Activated T-helper 1 cell treated with anti-CD3 and anti-CD28 coated beads, Interleukin-12 subunit alpha, Interleukin-12 subunit beta, Interleukin-2, Interleukin-4 antibody, amounts not matched to agents 30 ng/mL and 10 ng/mL and 1 ng/mL, durations not matched to agents 14 hours and 24 hours and 36 hours (primary cell): ENCODE measurements around the gene FBXL19. TPM values are rescaled to one million over a fixed set of nuclear protein-coding genes. Genes with fewer than 3 reads are reported as not detected.
"Not testable (repeated sequence)": the region's sequence is repeated elsewhere in the genome, so short reads cannot be mapped to it uniquely, and the experiment has no call there.

Experiments used
- DNase-seq: peaks from one replicate; pipeline ENCODE4 v3.0.0; 2021; ENCODE audit warnings: low spot score
- H3K27ac Mint-ChIP-seq: one replicate; pipeline ENCODE4 v1.8.0; 2021; ENCODE audit warnings: mild to moderate bottlenecking, mixed read lengths
- H3K27me3 Mint-ChIP-seq: one replicate; pipeline ENCODE4 v1.8.0; 2022; ENCODE audit warnings: mild to moderate bottlenecking, moderate library complexity, mixed read lengths; ENCODE audit not compliant: insufficient read depth
- H3K36me3 Mint-ChIP-seq: one replicate; pipeline ENCODE4 v1.8.0; 2021; ENCODE audit warnings: low read depth, mixed read lengths
- H3K4me1 Mint-ChIP-seq: one replicate; pipeline ENCODE4 v1.8.0; 2021; ENCODE audit warnings: low read depth, mixed read lengths
- H3K4me3 Mint-ChIP-seq: one replicate; pipeline ENCODE4 v1.8.0; 2021; ENCODE audit warnings: mild to moderate bottlenecking, moderate library complexity, mixed read lengths
- H3K9me3 Mint-ChIP-seq: one replicate; pipeline ENCODE4 v1.8.0; 2021; ENCODE audit warnings: mixed read lengths
- intact Hi-C: fragments of 100-400 bp; cut with micrococcal nuclease; formaldehyde crosslinking; loops from one replicate; pipeline ENCODE4 v1.15.1; 2024
- total RNA-seq: library from RNA; stranded (reverse); gene quantifications from 2 replicates; pipeline ENCODE4 v1.2.3, GENCODE V29; 2022

The FBXL19 gene
- total RNA-seq, 1 donor from 2014 or later = 32.7 TPM

GRCh38 chr16:30889721-30890120 lies 33.7 kb upstream of the FBXL19 start:
- Mint-ChIP-seq H3K27ac (no peak overlapping the region), H3K4me1 (peaks cover 27% of the 10 kb centered on the region), H3K9me3 (no peaks in the 10 kb centered on the region), H3K27me3 (no peaks in the 10 kb centered on the region), H3K4me3 (no peak overlapping the region), H3K36me3 (peaks cover 20% of the 10 kb centered on the region)
- no peak for DNase-seq
- intact Hi-C loops = no loop called here

- H3K4me1 Mint-ChIP-seq = peaks cover 36% of the 10 kb centered on the region
- H3K4me3 Mint-ChIP-seq = peak overlapping the region; percentile 28
- H3K27me3 Mint-ChIP-seq, DNase-seq, intact Hi-C loops, H3K27ac Mint-ChIP-seq, H3K9me3 Mint-ChIP-seq: not testable (repeated sequence)
- H3K36me3 Mint-ChIP-seq = peaks cover 16% of the 10 kb centered on the region
Observed at GRCh38 chr16:30891043-30891823, 32.1 kb upstream of the FBXL19 start.

- Mint-ChIP-seq H3K36me3 (peaks cover 13% of the 10 kb centered on the region), H3K9me3 (no peaks in the 10 kb centered on the region), H3K27ac (peak overlapping the region; percentile 75), H3K4me3 (peak overlapping the region; percentile 92), H3K27me3 (no peaks in the 10 kb centered on the region), H3K4me1 (peaks cover 39% of the 10 kb centered on the region)
- DNase-seq = no peak
- intact Hi-C loops = no loop called here
Observed at GRCh38 chr16:30892670-30893416, 30.5 kb upstream of the FBXL19 start.

DNA sequence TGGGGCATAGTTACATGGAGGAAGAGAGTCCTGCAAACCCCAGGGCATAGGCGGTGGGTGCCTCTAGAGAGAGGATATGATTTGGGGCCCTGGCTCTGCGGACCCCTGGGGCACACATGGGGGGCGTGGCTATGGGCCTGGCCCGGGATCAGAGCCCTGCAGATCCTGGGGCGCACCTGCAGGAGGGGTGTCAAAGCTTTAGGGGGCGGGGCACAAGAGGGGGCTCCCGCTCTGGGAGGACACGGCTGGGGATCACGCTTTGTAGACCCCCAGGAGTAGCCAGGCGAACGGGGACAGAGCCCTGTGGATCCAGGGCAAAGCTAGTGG lies 30.0 kb upstream of the FBXL19 start:
- H3K4me3 Mint-ChIP-seq = peak overlapping the region; percentile 92
- DNase-seq = no peak
- peaks cover 13% of the 10 kb centered on the region for H3K36me3 Mint-ChIP-seq
- H3K27ac Mint-ChIP-seq = peak overlapping the region; percentile 75
- intact Hi-C loops = no loop called here
- peaks cover 39% of the 10 kb centered on the region for H3K4me1 Mint-ChIP-seq
- no peaks in the 10 kb centered on the region for H3K27me3 Mint-ChIP-seq
- H3K9me3 Mint-ChIP-seq = no peaks in the 10 kb centered on the region

DNA sequence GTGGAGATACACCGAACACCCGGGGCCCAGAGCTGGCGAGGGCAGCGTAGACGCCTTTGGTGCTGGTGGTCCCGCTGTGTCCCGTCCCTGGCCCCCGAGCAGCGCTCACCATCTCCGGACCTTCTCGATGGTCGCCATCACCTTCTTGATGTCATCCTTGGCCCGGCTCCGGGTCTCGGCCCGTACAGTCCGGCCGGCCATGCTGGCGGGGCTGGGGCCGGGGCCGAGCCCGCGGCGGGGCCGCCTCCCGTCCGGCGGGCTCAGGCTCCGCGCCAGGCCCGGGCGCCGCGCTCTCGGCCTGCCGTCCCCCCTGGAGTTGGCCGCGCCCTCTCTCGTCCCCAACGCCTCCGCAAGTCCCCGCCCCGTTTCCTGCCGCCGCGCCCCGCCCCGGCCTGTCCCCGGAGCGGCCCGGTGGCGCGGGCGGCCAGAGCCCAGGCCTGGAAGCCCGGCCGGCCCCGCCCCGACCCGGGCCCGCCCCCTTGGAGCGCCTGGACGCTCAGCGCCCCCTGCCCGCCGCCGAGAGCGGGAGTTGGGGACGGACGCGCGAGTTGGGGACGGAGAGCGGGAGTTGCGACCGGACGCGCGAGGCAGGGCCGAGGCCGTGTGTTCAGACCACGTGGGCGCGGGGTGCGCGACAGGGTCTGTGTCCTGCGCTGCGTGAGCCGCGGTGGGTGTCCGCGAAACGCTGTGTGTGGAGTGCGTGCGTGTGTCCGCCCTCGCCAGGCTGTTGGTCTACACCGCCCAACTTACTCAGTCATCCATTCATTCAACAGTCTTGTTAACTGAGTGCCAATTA lies 29.4 kb upstream of the FBXL19 start, which contains the start of gene BCL7C:
BCL7C (minus strand) TSS at position 334 of the 796 bp plus-strand sequence; CDS start at position 201, 133 bp downstream.
- H3K27me3 Mint-ChIP-seq = no peaks in the 10 kb centered on the region
- peak within 1 kb of the TSS; percentile 92 for H3K4me3 Mint-ChIP-seq
- peak; percentile 86 for DNase-seq
- H3K4me1 Mint-ChIP-seq = peaks cover 39% of the 10 kb centered on the region
- peak within 1 kb of the TSS; percentile 78 for H3K27ac Mint-ChIP-seq
- peaks cover 10% of the 10 kb centered on the region for H3K36me3 Mint-ChIP-seq
- H3K9me3 Mint-ChIP-seq = no peaks in the 10 kb centered on the region
- intact Hi-C loops = loop anchor here (1.0 kb wide), 2 partner anchors 8 to 19 kb away; no protein-coding TSS in a partner anchor

DNA sequence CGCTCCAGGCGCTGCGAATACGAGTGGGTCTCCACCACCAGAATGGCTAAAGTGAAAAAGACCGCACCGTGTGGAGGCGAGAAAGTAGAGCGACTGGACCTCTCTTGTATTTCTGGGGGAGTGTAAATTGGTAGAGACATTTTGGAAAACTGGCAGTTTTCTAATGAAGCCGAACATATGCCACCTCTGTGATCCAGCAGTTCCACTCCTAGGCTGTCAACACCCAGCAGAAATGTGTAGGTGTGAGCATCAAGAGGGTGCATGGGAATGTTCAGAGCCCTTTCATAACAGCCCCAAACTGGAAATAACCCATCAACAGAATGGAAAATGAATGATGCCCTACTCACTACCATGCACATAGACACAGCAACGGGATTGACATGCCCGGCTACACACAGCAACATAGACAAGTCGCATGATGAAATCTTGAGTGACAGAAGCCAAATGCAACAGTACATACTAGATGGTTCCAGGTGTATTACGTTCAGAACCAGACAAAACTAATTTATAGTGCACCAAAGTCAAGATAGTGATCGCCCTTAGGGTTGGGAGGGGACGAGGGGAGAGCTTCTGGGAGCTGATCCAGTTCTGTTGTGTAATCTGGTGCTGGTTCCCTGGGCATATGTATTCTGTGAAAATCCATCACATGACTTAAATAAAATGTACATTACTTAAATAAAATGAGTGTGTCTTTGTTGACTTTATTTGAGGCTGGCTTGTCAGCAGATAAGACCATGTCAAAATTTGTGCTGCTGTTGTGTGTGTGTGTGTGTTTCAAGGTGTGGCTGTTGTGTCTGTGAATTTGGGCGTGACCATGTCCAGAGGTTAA lies 28.6 kb upstream of the FBXL19 start:
- DNase-seq = no peak
- peaks cover 39% of the 10 kb centered on the region for H3K4me1 Mint-ChIP-seq
- intact Hi-C loops = loop anchor here (1.0 to 5.0 kb wide), 4 partner anchors 8 to 147 kb away; partner anchors contain the start of genes CFAP119, PHKG2 and RNF40
- peaks cover 8% of the 10 kb centered on the region for H3K36me3 Mint-ChIP-seq
- H3K9me3 Mint-ChIP-seq = no peaks in the 10 kb centered on the region
- peak overlapping the region; percentile 78 for H3K27ac Mint-ChIP-seq
- H3K4me3 Mint-ChIP-seq = peak overlapping the region; percentile 74
- H3K27me3 Mint-ChIP-seq = no peaks in the 10 kb centered on the region

DNA sequence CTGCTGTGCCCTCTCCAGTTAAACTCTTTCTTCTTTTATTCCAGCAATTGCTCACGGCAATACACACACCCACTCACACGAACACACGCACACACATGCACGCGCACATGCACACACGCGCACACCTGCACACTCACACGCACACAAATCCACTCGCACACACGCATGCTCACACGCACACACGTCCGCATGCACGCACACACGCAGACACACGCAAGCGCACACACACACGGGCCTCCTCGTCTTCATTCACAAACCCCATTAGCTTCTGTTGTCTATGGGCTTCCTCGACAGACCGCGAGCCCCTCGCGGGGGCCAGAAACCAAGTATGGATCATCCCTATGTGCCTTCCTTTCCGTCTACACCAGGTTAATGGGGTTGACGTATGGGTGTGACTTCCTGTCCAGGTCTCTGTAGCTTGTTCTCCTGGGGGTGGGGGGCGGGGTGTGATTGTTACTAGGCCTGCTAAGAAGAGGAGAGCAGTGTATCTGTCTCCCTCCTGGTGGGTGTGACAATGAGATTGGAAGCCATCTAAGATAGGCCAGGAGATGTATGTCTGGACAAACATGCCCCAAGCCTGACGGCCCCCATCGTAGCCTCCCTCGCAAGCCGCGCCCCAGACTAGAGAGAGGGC lies 27.6 kb upstream of the FBXL19 start:
- H3K4me3 Mint-ChIP-seq = peak overlapping the region; percentile 3
- peaks cover 6% of the 10 kb centered on the region for H3K36me3 Mint-ChIP-seq
- H3K27ac Mint-ChIP-seq = peak overlapping the region; percentile 5

GRCh38 chr16:30896261-30896888 lies 27.0 kb upstream of the FBXL19 start, which contains the start of gene CTF1:
TSS of gene CTF1 (plus strand) at chr16:30896614. CDS start at chr16:30896644, 30 bp downstream.
- Mint-ChIP-seq H3K4me3 (peak within 1 kb of the TSS; percentile 53), H3K27me3 (no peaks in the 10 kb centered on the region), H3K4me1 (peaks cover 50% of the 10 kb centered on the region), H3K27ac (peak within 1 kb of the TSS; percentile 73), H3K36me3 (peaks cover 2% of the 10 kb centered on the region), H3K9me3 (no peaks in the 10 kb centered on the region)
- intact Hi-C loops = loop anchor here (5.0 kb wide), 2 partner anchors 134 to 149 kb away; partner anchors contain the start of genes CFAP119, PHKG2 and RNF40
- no peak for DNase-seq

More for the DNA sequence above, 27.6 kb upstream of the FBXL19 start:
- intact Hi-C loops = loop anchor here (5.0 kb wide), 2 partner anchors 133 to 148 kb away; partner anchors contain the start of genes CFAP119, PHKG2 and RNF40
- no peak for DNase-seq
- Mint-ChIP-seq H3K4me1 (peaks cover 44% of the 10 kb centered on the region), H3K27me3 (no peaks in the 10 kb centered on the region), H3K9me3 (no peaks in the 10 kb centered on the region)

DNA sequence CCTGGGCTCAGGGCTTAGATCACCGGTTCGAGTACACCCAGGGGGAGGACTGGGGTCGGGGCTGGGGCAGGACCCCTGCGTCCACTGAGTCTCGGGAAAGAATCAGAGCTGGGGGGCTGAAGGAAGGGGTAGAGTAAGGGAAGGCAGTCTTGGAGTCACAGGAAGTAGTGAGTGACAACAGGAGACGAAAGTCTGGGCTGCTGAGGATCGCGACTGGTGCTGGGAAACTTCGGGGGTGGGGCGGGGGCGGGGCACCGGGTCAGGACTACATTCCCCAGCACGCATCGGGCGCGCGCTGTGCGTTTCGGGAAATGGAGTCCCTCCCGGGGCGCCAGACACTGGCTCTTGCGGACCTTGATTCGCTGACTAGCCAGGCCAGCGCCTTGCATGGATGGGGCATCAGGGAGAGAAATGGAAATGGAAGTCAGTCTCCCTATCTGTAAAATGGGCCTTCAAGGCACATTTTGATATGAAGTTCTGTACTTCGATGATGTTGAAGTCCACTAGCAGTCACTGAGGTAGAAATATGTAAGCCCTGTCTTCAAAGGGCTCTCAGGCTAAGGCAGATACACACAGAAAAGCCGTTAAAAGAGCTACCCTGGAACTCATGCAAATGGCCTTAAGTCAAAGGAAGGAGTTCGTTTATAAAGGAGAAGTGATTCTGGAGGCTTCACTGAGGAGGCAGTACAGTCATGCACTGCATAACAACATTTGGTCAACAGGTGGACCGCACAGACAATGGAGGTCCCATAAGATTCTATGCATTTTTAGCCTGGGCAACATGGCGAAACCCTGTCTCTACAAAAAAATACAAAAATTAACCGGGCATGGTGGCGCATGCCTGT lies 26.3 kb upstream of the FBXL19 start:
- H3K36me3 Mint-ChIP-seq = no peaks in the 10 kb centered on the region
- no peaks in the 10 kb centered on the region for H3K9me3 Mint-ChIP-seq
- peak; percentile 74 for DNase-seq
- H3K27me3 Mint-ChIP-seq = no peaks in the 10 kb centered on the region
- H3K4me1 Mint-ChIP-seq = peaks cover 53% of the 10 kb centered on the region
- intact Hi-C loops = loop anchor here (1.0 to 5.0 kb wide), 7 partner anchors 25 to 198 kb away; partner anchors contain the start of genes CFAP119, PHKG2, RNF40 and SRCAP
- H3K27ac Mint-ChIP-seq = peak overlapping the region; percentile 73
- peak overlapping the region; percentile 53 for H3K4me3 Mint-ChIP-seq

GRCh38 chr16:30899794-30900193 lies 23.6 kb upstream of the FBXL19 start:
- DNase-seq = no peak
- H3K27me3 Mint-ChIP-seq = no peaks in the 10 kb centered on the region
- no peaks in the 10 kb centered on the region for H3K36me3 Mint-ChIP-seq
- intact Hi-C loops = loop anchor here (5.0 kb wide), 2 partner anchors 137 to 152 kb away; partner anchors contain the start of genes CFAP119, PHKG2 and RNF40
- no peak overlapping the region for H3K27ac Mint-ChIP-seq
- peaks cover 4% of the 10 kb centered on the region for H3K9me3 Mint-ChIP-seq
- no peak overlapping the region for H3K4me3 Mint-ChIP-seq
- H3K4me1 Mint-ChIP-seq = peaks cover 52% of the 10 kb centered on the region
